HCT116 (cell line): ENCODE data around the gene CAPN10. TPM values are rescaled to one million over a fixed set of nuclear protein-coding genes. Genes with fewer than 3 reads are reported as not detected.

Source experiments
- ATAC-seq: fragments of 200-7000 bp; cut with Tn5 transposase; 2 replicates; pipeline ENCODE4 v1.9.1; 2020; ENCODE audit warnings: mild to moderate bottlenecking, moderate library complexity
- BruUV-seq: library from RNA; stranded (reverse); fragments of 400-500 nt; replicated peaks from 2 replicates; lab custom pipeline; 2021; lab: Mats Ljungman, UMichigan
- CTCF ChIA-PET: fragments of 300-600 bp; sonication (Branson Sonifier 250); formaldehyde crosslinking; loops from one replicate; lab custom pipeline; 2021; ENCODE audit warnings: antibody characterized with exemption; lab: Charles Lee
- POLR2A ChIA-PET: fragments of 300-600, 350-600 bp; sonication (Branson Sonifier 250); formaldehyde crosslinking; loops from one replicate; lab custom pipeline; 2021; ENCODE audit warnings: antibody characterized with exemption; lab: Charles Lee
- RAD21 ChIA-PET, 2 experiments: fragments of 300-600 bp; sonication (Branson Sonifier 250); formaldehyde crosslinking; loops; one replicate each; lab custom pipeline; 2023; ENCODE audit warnings: low total read pairs in 2 of 2; ENCODE audit not compliant: uncharacterized antibody in 2 of 2, unreplicated experiment in 2 of 2, low non-redundant PET in 1 of 2; lab: Charles Lee
- DNase-seq: peaks from one replicate; pipeline ENCODE4 v3.0.0-alpha.2; 2010; ENCODE audit warnings: low read depth, low spot score
- H2AFZ ChIP-seq: fragments of 200-600 bp; shearing (Covaris generic), sonication (generic); 2 replicates; pipeline ENCODE4 v1.6.1; 2017; ENCODE audit warnings: low read depth, mixed run types, mixed read lengths, antibody characterized with exemption, low read length; ENCODE audit not compliant: poor library complexity, severe bottlenecking
- H3K27ac ChIP-seq: 2 replicates; pipeline ENCODE4 v1.5.1; 2012; ENCODE audit warnings: low read depth, low read length
- H3K27me3 ChIP-seq: fragments of 200-600 bp; sonication (generic); 2 replicates; pipeline ENCODE4 v1.6.1; 2016; ENCODE audit warnings: mixed run types, low read length, mixed read lengths; ENCODE audit not compliant: insufficient read depth
- H3K36me3 ChIP-seq, 2 experiments: fragments of 200-500 bp in 1 of 2; fragments of 200-600 bp in 1 of 2; sonication (Bioruptor generic) in 1 of 2; sonication (generic) in 1 of 2; 2 replicates each; pipeline versions ENCODE4 v1.5.1 to v1.6.1; 2014 to 2016; ENCODE audit warnings: low read length in 2 of 2, inconsistent platforms in 1 of 2, mixed read lengths in 1 of 2, mixed run types in 1 of 2; ENCODE audit not compliant: insufficient read depth in 2 of 2, control insufficient read depth in 1 of 2
- H3K4me1 ChIP-seq, 2 experiments: fragments of 200-600 bp in 1 of 2; sonication (generic) in 1 of 2; 2 replicates each; pipeline versions ENCODE4 v1.5.1 to v1.6.1; 2012 to 2017; ENCODE audit warnings: low read length in 2 of 2, inconsistent platforms in 1 of 2, mild to moderate bottlenecking in 1 of 2, mixed read lengths in 1 of 2, mixed run types in 1 of 2, moderate library complexity in 1 of 2; ENCODE audit not compliant: insufficient read depth in 2 of 2, control insufficient read depth in 1 of 2
- H3K4me2 ChIP-seq: fragments of 200-600 bp; sonication (generic); 2 replicates; pipeline ENCODE4 v1.6.1; 2017; ENCODE audit warnings: mixed run types, low read length, mixed read lengths
- H3K4me3 ChIP-seq, 2 experiments: fragments of 200-600 bp in 1 of 2; sonication (generic) in 1 of 2; replicated peaks in 1 of 2; 2 replicates each; pipeline ENCODE4 v1.5.1; 2011 to 2016; ENCODE audit warnings: low read length in 2 of 2, control low read depth in 1 of 2, low read depth in 1 of 2, mild to moderate bottlenecking in 1 of 2, mixed read lengths in 1 of 2, mixed run types in 1 of 2
- H3K79me2 ChIP-seq: fragments of 200-600 bp; sonication (generic); 2 replicates; pipeline ENCODE4 v1.6.1; 2017; ENCODE audit warnings: mild to moderate bottlenecking, mixed run types, low read length, moderate library complexity, mixed read lengths; ENCODE audit not compliant: insufficient read depth
- H3K9ac ChIP-seq: fragments of 200-600 bp; sonication (generic); 2 replicates; pipeline ENCODE4 v1.6.1; 2016; ENCODE audit warnings: low read length, mixed read lengths
- H3K9me2 ChIP-seq: fragments of 200-600 bp; sonication (generic), shearing (Covaris generic); 2 replicates; pipeline ENCODE4 v1.6.1; 2017; ENCODE audit warnings: mixed run types, mild to moderate bottlenecking, moderate library complexity; ENCODE audit not compliant: insufficient read depth
- H3K9me3 ChIP-seq, 2 experiments: fragments of 200-500 bp in 1 of 2; fragments of 200-600 bp in 1 of 2; sonication (Bioruptor generic) in 1 of 2; sonication (generic) in 1 of 2; 2 replicates each; pipeline ENCODE4 v1.6.1; 2014 to 2017; ENCODE audit warnings: low read length in 2 of 2, mixed read lengths in 2 of 2, inconsistent platforms in 1 of 2, low read depth in 1 of 2, mild to moderate bottlenecking in 1 of 2, mixed run types in 1 of 2, moderate library complexity in 1 of 2; ENCODE audit not compliant: control insufficient read depth in 1 of 2, insufficient read depth in 1 of 2
- H4K20me1 ChIP-seq: fragments of 200-600 bp; sonication (generic), shearing (Covaris generic); 2 replicates; pipeline ENCODE4 v1.6.1; 2017; ENCODE audit warnings: mixed run types, mild to moderate bottlenecking, moderate library complexity; ENCODE audit not compliant: insufficient read depth
- ATF3 ChIP-seq: IDR thresholded peaks from 2 replicates; pipeline ENCODE4 v1.6.1; 2012
- CEBPB ChIP-seq: IDR thresholded peaks from 2 replicates; pipeline ENCODE4 v1.6.1; 2012; ENCODE audit warnings: low read depth
- CTCF ChIP-seq, 3 experiments: fragments of 200-600 bp in 1 of 3; sonication (generic) in 1 of 3; IDR thresholded peaks in 2 of 3; conservative IDR thresholded peaks in 1 of 3; 2 replicates each; pipeline ENCODE4 v1.5.1; 2012 to 2017; ENCODE audit warnings: low read depth in 2 of 3, low read length in 2 of 3, antibody characterized with exemption in 1 of 3, borderline replicate concordance in 1 of 3, control low read depth in 1 of 3, mild to moderate bottlenecking in 1 of 3, mixed read lengths in 1 of 3, mixed run types in 1 of 3, moderate library complexity in 1 of 3; ENCODE audit not compliant: insufficient read depth in 1 of 3
- ELF1 ChIP-seq: IDR thresholded peaks from 2 replicates; pipeline ENCODE4 v1.6.1; 2012; ENCODE audit warnings: low read depth, borderline replicate concordance
- EZH2 ChIP-seq: fragments of 200-600 bp; sonication (generic); IDR thresholded peaks from 2 replicates; pipeline ENCODE4 v1.6.1; 2017; ENCODE audit warnings: antibody characterized with exemption, mixed run types
- MAX ChIP-seq: IDR thresholded peaks from 2 replicates; pipeline ENCODE4 v1.6.1; 2012
- POLR2A ChIP-seq: IDR thresholded peaks from 2 replicates; pipeline ENCODE4 v1.7.0; 2011; ENCODE audit warnings: borderline replicate concordance; ENCODE audit not compliant: insufficient read depth, insufficient read length; ENCODE audit errors: extremely low read depth
- POLR2AphosphoS5 ChIP-seq: IDR thresholded peaks from 2 replicates; pipeline ENCODE4 v1.6.1; 2011; ENCODE audit warnings: mild to moderate bottlenecking, low read depth, low read length, moderate library complexity
- SIN3A ChIP-seq: IDR thresholded peaks from 2 replicates; pipeline ENCODE4 v1.6.1; 2012; ENCODE audit warnings: low read depth
- SP1 ChIP-seq: IDR thresholded peaks from 2 replicates; pipeline ENCODE4 v1.6.1; 2012; ENCODE audit warnings: low read depth
- SRF ChIP-seq: IDR thresholded peaks from 2 replicates; pipeline ENCODE4 v1.6.1; 2012; ENCODE audit warnings: low read depth
- TCF7L2 ChIP-seq: IDR thresholded peaks from 2 replicates; pipeline ENCODE4 v1.7.0; 2011; ENCODE audit warnings: borderline replicate concordance, inconsistent platforms; ENCODE audit not compliant: insufficient read depth, insufficient read length; ENCODE audit errors: extremely low read depth
- YY1 ChIP-seq: IDR thresholded peaks from 2 replicates; pipeline ENCODE4 v1.6.1; 2011; ENCODE audit warnings: low read length, low read depth, moderate library complexity, mild to moderate bottlenecking; ENCODE audit not compliant: insufficient replicate concordance; ENCODE audit errors: extremely low read depth
- ZFX ChIP-seq: fragments of 450-650 bp; IDR thresholded peaks from 2 replicates; pipeline ENCODE4 v1.6.1; 2017
- ZNF274 ChIP-seq: fragments of 200-500 bp; sonication (Bioruptor generic); IDR thresholded peaks from 2 replicates; pipeline ENCODE4 v1.6.1; 2014; ENCODE audit warnings: mild to moderate bottlenecking, low read depth, low read length, inconsistent platforms
- intact Hi-C: fragments of 100-400 bp; cut with micrococcal nuclease; formaldehyde crosslinking; loops from 2 replicates; pipeline ENCODE4 v1.10.0; 2022
- total RNA-seq: library from RNA; stranded (reverse); gene quantifications from one replicate; pipeline ENCODE4 v1.2.1, GENCODE V29; 2021; ENCODE audit not compliant: unreplicated experiment

The CAPN10 gene
- total RNA-seq, 1 experiment from 2014 or later, result 40.7 TPM

- H3K36me3 ChIP-seq, result no peaks in the 10 kb centered on the region
- no peaks in the 10 kb centered on the region for H3K79me2 ChIP-seq
- H3K9me3 ChIP-seq, result no peaks in the 10 kb centered on the region
- BruUV-seq, result no TSS peak
- no peaks in the 10 kb centered on the region for H4K20me1 ChIP-seq
- H2AFZ ChIP-seq, result no peak overlapping the region
- H3K4me3 ChIP-seq, result no peak overlapping the region
- no peak overlapping the region for H3K27ac ChIP-seq
- no peak for ATAC-seq
- H3K4me1 ChIP-seq, result no peaks in the 10 kb centered on the region
- H3K9me2 ChIP-seq, result no peaks in the 10 kb centered on the region
- intact Hi-C loops, result no loop called here
- POLR2A ChIA-PET, result no interaction called here
- peaks cover 14% of the 10 kb centered on the region; the same call in 1 of the 2 replicates for H3K27me3 ChIP-seq
- TF ChIP-seq ELF1, result no peak
- no peak for TF ChIP-seq SIN3A
- TF ChIP-seq EZH2, result no peak
- TF ChIP-seq POLR2A, result no peak
- TF ChIP-seq SRF, result no peak
- no peak for TF ChIP-seq SP1
- TF ChIP-seq POLR2AphosphoS5, result no peak
- no peak for TF ChIP-seq YY1
- no peak for TF ChIP-seq ATF3
- TF ChIP-seq CEBPB, result no peak
- no peak for TF ChIP-seq CTCF (IDR thresholded peaks at IDR 0.05 in 2 of 3, conservative IDR thresholded peaks at IDR 0.05 in 1 of 3; ENCODE audit: borderline replicate concordance in 1 of 3, insufficient read depth in 1 of 3, low read depth in 2 of 3, low read length in 2 of 3)
- no peak for TF ChIP-seq ZFX
- TF ChIP-seq MAX, result no peak
- no peak for TF ChIP-seq TCF7L2
- TF ChIP-seq ZNF274, result no peak
- CTCF ChIA-PET, result no interaction called here
- DNase-seq, result no peak
- no peak overlapping the region for H3K9ac ChIP-seq
- H3K4me2 ChIP-seq, result no peak overlapping the region
- RAD21 ChIA-PET, result no interaction called here
These were observed 53.0 kb downstream of the CAPN10 start for GRCh38 chr2:240639566-240639965.
